ENCODE measurements around the gene CXXC1.

DNA sequence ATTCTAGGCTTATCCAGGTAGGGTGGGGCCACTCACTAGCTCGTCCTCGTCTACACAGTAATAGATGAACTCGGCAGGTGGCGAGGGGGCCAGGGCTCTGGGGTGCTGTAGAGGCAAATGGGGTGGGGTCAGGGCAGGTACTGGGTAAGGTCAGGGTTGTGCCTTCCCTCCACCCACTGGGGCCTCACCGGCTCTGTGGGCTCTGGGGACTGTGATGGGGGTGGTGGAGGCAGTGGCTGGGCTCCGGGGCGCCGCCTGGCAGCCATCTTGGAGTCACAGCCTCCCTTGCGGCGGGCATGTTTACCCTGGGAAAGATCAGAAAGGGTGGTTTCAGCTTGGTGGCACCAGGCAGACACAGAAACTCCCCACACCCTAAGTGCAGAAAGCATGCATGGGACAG lies 12.6 kb downstream of the CXXC1 start:
- TF ChIP-seq, protein P1, sequence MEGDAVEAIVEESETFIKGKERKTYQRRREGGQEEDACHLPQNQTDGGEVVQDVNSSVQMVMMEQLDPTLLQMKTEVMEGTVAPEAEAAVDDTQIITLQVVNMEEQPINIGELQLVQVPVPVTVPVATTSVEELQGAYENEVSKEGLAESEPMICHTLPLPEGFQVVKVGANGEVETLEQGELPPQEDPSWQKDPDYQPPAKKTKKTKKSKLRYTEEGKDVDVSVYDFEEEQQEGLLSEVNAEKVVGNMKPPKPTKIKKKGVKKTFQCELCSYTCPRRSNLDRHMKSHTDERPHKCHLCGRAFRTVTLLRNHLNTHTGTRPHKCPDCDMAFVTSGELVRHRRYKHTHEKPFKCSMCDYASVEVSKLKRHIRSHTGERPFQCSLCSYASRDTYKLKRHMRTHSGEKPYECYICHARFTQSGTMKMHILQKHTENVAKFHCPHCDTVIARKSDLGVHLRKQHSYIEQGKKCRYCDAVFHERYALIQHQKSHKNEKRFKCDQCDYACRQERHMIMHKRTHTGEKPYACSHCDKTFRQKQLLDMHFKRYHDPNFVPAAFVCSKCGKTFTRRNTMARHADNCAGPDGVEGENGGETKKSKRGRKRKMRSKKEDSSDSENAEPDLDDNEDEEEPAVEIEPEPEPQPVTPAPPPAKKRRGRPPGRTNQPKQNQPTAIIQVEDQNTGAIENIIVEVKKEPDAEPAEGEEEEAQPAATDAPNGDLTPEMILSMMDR (conservative IDR thresholded peaks at IDR 0.05): no peak
- TF ChIP-seq ZFX (IDR thresholded peaks at IDR 0.05): no peak

Data from C4-2B (cell line).